Kidney (tissue), 14 donors: ENCODE results near the gene UTS2R. TPM values are rescaled to one million over a fixed set of nuclear protein-coding genes. Genes with fewer than 3 reads are reported as not detected.
A peak's percentile ranks its signal among the peaks of the same experiment; 100 is the strongest.

Experiments used
- DNase-seq, 5 donors: peaks; one replicate each; pipeline ENCODE4 v3.0.0-alpha.2; 2013 to 2020
- FAIRE-seq: peaks from 2 replicates; lab custom pipeline; 2012; peaks lifted over from hg19 to GRCh38; lab: Jason Lieb, UNC
- H3K27ac ChIP-seq, 2 donors: one replicate each; pipeline ENCODE4 v1.7.0; 2013; ENCODE audit warnings: low read depth in 2 of 2, low read length in 2 of 2, inconsistent platforms in 1 of 2
- H3K27me3 ChIP-seq: one replicate; pipeline ENCODE4 v1.7.1; 2013; ENCODE audit warnings: low read length, inconsistent platforms; ENCODE audit not compliant: control insufficient read depth, insufficient read depth
- H3K36me3 ChIP-seq, 3 donors: one replicate each; pipeline versions ENCODE4 v1.7.0 to v1.7.1; 2013; ENCODE audit warnings: low read length in 3 of 3, control low read depth in 1 of 3, inconsistent platforms in 1 of 3; ENCODE audit not compliant: insufficient read depth in 3 of 3, control insufficient read depth in 2 of 3
- H3K4me1 ChIP-seq, 3 donors: one replicate each; pipeline versions ENCODE4 v1.7.0 to v1.7.1; 2013; ENCODE audit warnings: low read length in 3 of 3, inconsistent platforms in 1 of 3, low read depth in 1 of 3; ENCODE audit not compliant: control insufficient read depth in 2 of 3, insufficient read depth in 2 of 3
- H3K4me3 ChIP-seq, 3 donors: one replicate each; pipeline versions ENCODE4 v1.7.0 to v1.8.1; 2013; ENCODE audit warnings: low read length in 3 of 3, control low read depth in 1 of 3, inconsistent platforms in 1 of 3
- H3K9ac ChIP-seq, 3 donors: one replicate each; pipeline versions ENCODE4 v1.7.0 to v1.7.1; 2013; ENCODE audit warnings: low read length in 3 of 3, control low read depth in 1 of 3, inconsistent platforms in 1 of 3
- H3K9me3 ChIP-seq, 3 donors: one replicate each; pipeline versions ENCODE4 v1.7.0 to v1.7.1; 2013; ENCODE audit warnings: low read length in 3 of 3, control low read depth in 1 of 3, inconsistent platforms in 1 of 3; ENCODE audit not compliant: control insufficient read depth in 2 of 3, insufficient read depth in 1 of 3
- CTCF ChIP-seq: IDR thresholded peaks from 3 replicates; pipeline ENCODE4 v1.5.1; 2012; ENCODE audit warnings: mild to moderate bottlenecking, moderate library complexity, borderline replicate concordance; ENCODE audit not compliant: insufficient read depth; ENCODE audit errors: extremely low read depth
- intact Hi-C: fragments of 100-400 bp; cut with DNase I; formaldehyde crosslinking; loops from one replicate; pipeline ENCODE4 v1.11.1; 2022
- polyA plus RNA-seq: library from polyadenylated mRNA; stranded (reverse); fragments of 350-450 nt; fragmentation: Illumina TruSeq; extraction: RNeasy Lipid Tissue Mini Kit (QIAGEN cat#74804); gene quantifications from one replicate; pipeline ENCODE4 v1.2.3, GENCODE V29; 2014; ENCODE audit warnings: low read depth, low replicate concordance; ENCODE audit not compliant: insufficient read depth
- total RNA-seq: library from RNA; stranded (reverse); fragmentation: NEBNext Ultra II Directional; extraction: Animal tissue kit (Norgen Biotek cat#: 25700); gene quantifications from one replicate; pipeline ENCODE4 v1.2.1, GENCODE V29; 2021
- donor health status: control.
- donor health status: control.
- donor health status: control.
- donor health status: control.
- donor health status: control.
- donor health status: DM: yes; HTN: yes; CAD: no.
- donor health status: Normal renal cell carcinoma (clear cell type).

The UTS2R gene
- total and polyA plus RNA-seq, 2 donors from 2014 or later: not detected

DNA sequence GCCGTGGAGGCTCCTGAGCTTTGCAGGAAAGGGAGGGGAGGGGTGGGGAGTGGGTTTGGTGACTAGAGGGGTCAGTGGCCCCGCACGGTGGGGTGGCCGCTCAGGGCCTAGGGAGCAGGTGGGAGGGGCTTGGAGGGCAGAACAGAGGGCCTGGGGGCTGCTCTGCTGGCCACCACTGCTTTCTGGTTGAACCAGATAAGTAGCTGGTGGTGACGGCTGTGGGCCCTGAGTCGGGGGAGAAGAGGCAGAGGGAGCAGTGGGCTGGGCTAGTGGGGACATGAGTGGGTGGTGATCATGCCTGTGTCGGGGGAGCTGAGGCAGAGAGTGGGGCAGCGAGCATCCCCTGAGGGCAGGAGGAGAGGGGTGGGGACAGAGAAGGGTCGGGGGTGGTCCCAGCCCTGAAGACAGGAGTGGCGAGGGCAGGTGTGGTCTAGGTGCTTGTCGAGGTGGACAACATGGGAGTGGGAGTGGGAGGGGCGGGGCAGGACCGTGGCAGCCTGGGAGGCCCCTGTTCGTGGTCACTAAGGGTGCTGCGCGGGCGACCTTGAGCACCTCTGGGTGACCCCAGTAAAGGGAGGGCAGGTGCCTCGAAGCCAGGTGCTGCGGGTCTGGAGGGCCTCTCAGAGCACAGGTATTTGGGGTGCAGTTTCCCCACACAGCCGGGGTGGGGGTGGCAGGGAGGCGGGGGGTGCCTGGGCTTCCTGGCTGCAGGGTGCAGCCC is 47.9 kb upstream of the UTS2R start:
- H3K9me3 ChIP-seq: no peaks in the 10 kb centered on the region
- DNase-seq: peak in 1 of 5 donors; percentile 76
- FAIRE-seq: no peak
- no peak overlapping the region for H3K4me3 ChIP-seq
- intact Hi-C loops: loop anchor here (10.0 kb wide), 2 partner anchors 89 to 119 kb away; no protein-coding TSS in a partner anchor
- H3K36me3 ChIP-seq: no peaks in the 10 kb centered on the region
- H3K4me1 ChIP-seq: peaks cover 0 to 4% (median under 1%) of the 10 kb centered on the region in 3 donors
- no peak overlapping the region for H3K9ac ChIP-seq
- no peak for TF ChIP-seq CTCF
- peaks cover 2% of the 10 kb centered on the region for H3K27me3 ChIP-seq
- H3K27ac ChIP-seq: no peak overlapping the region

DNA sequence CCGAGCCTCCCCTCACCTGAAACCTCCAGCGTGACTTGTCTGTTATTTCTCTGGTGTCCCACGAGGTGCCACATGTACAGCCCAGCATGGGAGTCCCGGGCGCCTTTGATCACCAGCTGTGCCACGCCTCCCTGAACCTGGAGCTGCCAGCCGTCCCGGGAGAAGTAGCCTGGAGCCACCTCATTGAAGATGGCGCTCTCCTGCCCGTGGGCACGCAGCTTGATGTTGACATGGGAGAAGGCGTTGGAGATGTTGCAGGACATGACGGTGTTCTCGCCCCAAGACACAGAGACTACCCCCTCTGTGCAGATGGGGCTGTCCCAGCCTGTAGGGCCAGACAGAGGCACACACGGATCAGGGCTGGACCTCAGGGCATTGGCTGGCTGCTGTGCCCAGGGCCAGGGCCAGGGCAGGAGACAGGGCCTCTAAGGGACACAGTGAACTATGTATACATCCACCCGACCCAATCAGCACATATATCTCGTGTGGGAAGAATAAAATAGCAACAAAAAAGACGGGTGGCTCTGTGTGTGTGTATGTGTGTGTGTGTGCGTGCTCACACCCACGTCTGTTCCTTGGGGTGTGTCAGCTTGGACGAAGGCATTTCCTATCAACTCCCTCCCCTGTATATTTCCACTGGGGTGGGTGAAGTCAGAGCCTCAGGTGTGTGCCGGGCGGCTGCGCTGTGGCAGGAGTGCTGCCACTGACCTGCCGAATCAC is 46.8 kb upstream of the UTS2R start:
- Histone ChIP-seq H3K4me3 (no peak overlapping the region), H3K27ac (peak overlapping the region in 1 of 2 donors; percentile 71), H3K27me3 (peaks cover 2% of the 10 kb centered on the region), H3K36me3 (no peaks in the 10 kb centered on the region), H3K4me1 (peaks cover 0 to 10% (median 9%) of the 10 kb centered on the region in 3 donors), H3K9ac (no peak overlapping the region), H3K9me3 (no peaks in the 10 kb centered on the region)
- intact Hi-C loops: loop anchor here (10.0 kb wide), 2 partner anchors 90 to 120 kb away; no protein-coding TSS in a partner anchor
- DNase-seq: peak in 3 of 5 donors; percentile 63 to 75 (median 65)
- FAIRE-seq: no peak
- no peak for TF ChIP-seq CTCF

GRCh38 chr17:82325286-82326180 is 46.0 kb upstream of the UTS2R start:
- peak overlapping the region in 1 of 2 donors; percentile 71 for H3K27ac ChIP-seq
- DNase-seq (peak in 1 of 5 donors; percentile 64), FAIRE-seq (no peak)
- intact Hi-C loops: loop anchor here (10.0 kb wide), 2 partner anchors 91 to 121 kb away; no protein-coding TSS in a partner anchor
- H3K4me3 ChIP-seq: no peak overlapping the region
- H3K36me3 ChIP-seq: no peaks in the 10 kb centered on the region
- H3K27me3 ChIP-seq: peaks cover 2% of the 10 kb centered on the region
- H3K9ac ChIP-seq: no peak overlapping the region
- TF ChIP-seq CTCF: no peak
- peaks cover 0 to 14% (median 11%) of the 10 kb centered on the region in 3 donors for H3K4me1 ChIP-seq
- H3K9me3 ChIP-seq: no peaks in the 10 kb centered on the region
